K562 (cell line): ENCODE results near the gene CTSD. TPM values are rescaled to one million over a fixed set of nuclear protein-coding genes. Genes with fewer than 3 reads are reported as not detected.
A peak's percentile ranks its signal among the peaks of the same experiment; 100 is the strongest.

Experiments used
- ATAC-seq: fragments of 200-7000 bp; cut with Tn5 transposase; 3 replicates; pipeline ENCODE4 v1.9.1; 2020; ENCODE audit warnings: moderate library complexity
- BruUV-seq: library from RNA; stranded (reverse); fragments of 400-500 nt; replicated peaks from 2 replicates; lab custom pipeline; 2021; lab: Mats Ljungman, UMichigan
- CTCF ChIA-PET: fragments of 300-600 bp; formaldehyde crosslinking; extraction: SDS; loops from one replicate; lab custom pipeline; 2021; ENCODE audit warnings: low intra/inter-chr PET ratio; lab: Yijun Ruan, JAX
- POLR2A ChIA-PET: fragments of 300-600, 350-650 bp; sonication (Branson Sonifier 250); formaldehyde crosslinking; extraction: SDS; loops from one replicate; lab custom pipeline; 2021; ENCODE audit warnings: antibody characterized with exemption, inconsistent platforms; lab: Yijun Ruan, JAX
- DNase-seq, 4 experiments: peaks; one replicate each; pipeline versions ENCODE4 v3.0.0 to v3.0.0-alpha.2; 2011 to 2018; ENCODE audit warnings: low spot score in 3 of 4, mixed read lengths in 3 of 4; ENCODE audit errors: extremely low read depth in 1 of 4
- FAIRE-seq: peaks from 2 replicates; lab custom pipeline; 2011; peaks lifted over from hg19 to GRCh38; lab: Jason Lieb, UNC
- H2AFZ ChIP-seq: 2 replicates; pipeline ENCODE4 v1.6.0; 2011; ENCODE audit warnings: low read depth, low read length, control low read depth, inconsistent platforms
- H3K27ac ChIP-seq: fragments of 200-600 bp; 3 replicates; pipeline ENCODE4 v1.8.0; 2011; ENCODE audit warnings: low read depth, mild to moderate bottlenecking, control low read depth, inconsistent platforms, low read length, moderate library complexity, mixed read lengths; ENCODE audit errors: extremely low read depth
- H3K27me3 ChIP-seq, 2 experiments: fragments of 300-600 bp in 1 of 2; 2 replicates in 1 of 2; 3 replicates in 1 of 2; pipeline versions ENCODE4 v1.6.0 to v1.8.0; 2011; ENCODE audit warnings: inconsistent platforms in 2 of 2, low read length in 2 of 2, mild to moderate bottlenecking in 1 of 2, mixed read lengths in 1 of 2, moderate library complexity in 1 of 2; ENCODE audit not compliant: control insufficient read depth in 2 of 2, insufficient read depth in 2 of 2
- H3K36me3 ChIP-seq: fragments of 300-600 bp; 3 replicates; pipeline ENCODE4 v1.8.0; 2011; ENCODE audit warnings: mild to moderate bottlenecking, low read length, inconsistent platforms; ENCODE audit not compliant: control insufficient read depth, insufficient read depth
- H3K4me1 ChIP-seq, 2 experiments: fragments of 200-600 bp in 1 of 2; replicated peaks in 1 of 2; 2 replicates in 1 of 2; 3 replicates in 1 of 2; pipeline versions ENCODE4 v1.5.1 to v1.8.0; 2011; ENCODE audit warnings: inconsistent platforms in 2 of 2, low read length in 2 of 2, mild to moderate bottlenecking in 1 of 2, mixed read lengths in 1 of 2, moderate library complexity in 1 of 2; ENCODE audit not compliant: control insufficient read depth in 2 of 2, insufficient read depth in 2 of 2
- H3K4me2 ChIP-seq: 2 replicates; pipeline ENCODE4 v1.6.1; 2011; ENCODE audit warnings: low read length, control low read depth, inconsistent platforms, mixed read lengths; ENCODE audit not compliant: insufficient read depth
- H3K4me3 ChIP-seq: fragments of 200-600 bp; sonication (generic), shearing (Covaris generic); 2 replicates; pipeline ENCODE4 v1.5.1; 2016; ENCODE audit warnings: control low read depth, inconsistent platforms
- H3K79me2 ChIP-seq: fragments of 200-600 bp; 3 replicates; pipeline ENCODE4 v1.8.0; 2011; ENCODE audit warnings: low read length, inconsistent platforms; ENCODE audit not compliant: control insufficient read depth, insufficient read depth
- H3K9ac ChIP-seq, 2 experiments: 2 replicates each; pipeline versions ENCODE4 v1.6.0 to v1.6.1; 2011; ENCODE audit warnings: low read depth in 2 of 2, low read length in 2 of 2, control low read depth in 1 of 2, inconsistent platforms in 1 of 2, mild to moderate bottlenecking in 1 of 2, mixed read lengths in 1 of 2; ENCODE audit not compliant: insufficient read depth in 1 of 2
- H3K9me1 ChIP-seq: one replicate; pipeline ENCODE4 v1.6.0; 2011; ENCODE audit warnings: inconsistent platforms, mild to moderate bottlenecking, low read length, moderate library complexity; ENCODE audit not compliant: control insufficient read depth, insufficient read depth
- H3K9me3 ChIP-seq: replicated peaks from 2 replicates; pipeline ENCODE4 v1.5.1; 2011; ENCODE audit warnings: low read depth, low read length, inconsistent platforms; ENCODE audit not compliant: control insufficient read depth, insufficient read depth
- H4K20me1 ChIP-seq: replicated peaks from 2 replicates; pipeline ENCODE4 v1.6.1; 2011; ENCODE audit warnings: low read length, inconsistent platforms, mixed read lengths; ENCODE audit not compliant: control insufficient read depth, insufficient read depth
- COPS2 ChIP-seq: fragments of 450-650 bp; conservative IDR thresholded peaks from 2 replicates; pipeline ENCODE4 v1.6.1; 2016; ENCODE audit warnings: mild to moderate bottlenecking, moderate library complexity
- LARP7 ChIP-seq: fragments of 450-650 bp; IDR thresholded peaks from 2 replicates; pipeline ENCODE4 v1.6.1; 2016
- PCBP2 ChIP-seq: fragments of 200-400 bp; formaldehyde crosslinking; IDR thresholded peaks from 2 replicates; pipeline ENCODE4 v1.6.1; 2018; ENCODE audit warnings: low read length, low read depth, mild to moderate bottlenecking, moderate library complexity; ENCODE audit not compliant: poor library complexity, severe bottlenecking
- POLR2G ChIP-seq: fragments of 200-400 bp; formaldehyde crosslinking; IDR thresholded peaks from 2 replicates; pipeline ENCODE4 v1.6.1; 2017; ENCODE audit warnings: low read depth, mild to moderate bottlenecking, antibody characterized with exemption, low read length, moderate library complexity
- WGBS: fragments of 100-300 bp; shearing (Covaris generic); methylation state at CpG from one replicate; pipeline ENCODE4 v1.1.6; 2016; ENCODE audit warnings: low coverage, mixed read lengths; ENCODE audit not compliant: insufficient coverage; ENCODE audit errors: missing lambda C conversion rate; 5-methylcytosine and 5-hydroxymethylcytosine counted together
- in situ Hi-C: fragments of 300-500 bp; cut with MboI; formaldehyde crosslinking; loops from 4 replicates; pipeline ENCODE4 v1.15.0; 2018; ENCODE audit warnings: inconsistent platforms, mixed read lengths
- intact Hi-C: fragments of 100-400 bp; cut with micrococcal nuclease; formaldehyde crosslinking; loops from 2 replicates; pipeline ENCODE4 v1.14.2; 2022
- polyA plus RNA-seq, 8 experiments: library from polyadenylated mRNA; depleted of rRNA in 4 of 8; stranded (reverse) in 5 of 8; unstranded in 3 of 8; fragments of >200 nt; fragmentation: Nextera tagmentation in 2 of 8; fragmentation: Illumina TruSeq in 1 of 8; extraction: Ambion mirVana in 2 of 8; extraction: Trizol in 1 of 8; gene quantifications; 2 replicates each; pipeline versions ENCODE4 v1.2.1 to v1.2.3, GENCODE V29; 2011 to 2014; ENCODE audit warnings: inconsistent platforms in 1 of 8, missing spikeins in 1 of 8
- total RNA-seq, 7 experiments: library from RNA; depleted of rRNA in 6 of 7; stranded (reverse); fragments of >200 nt in 6 of 7; fragmentation: Illumina TruSeq in 2 of 7; extraction: Trizol in 2 of 7; gene quantifications; 2 replicates each; pipeline versions ENCODE4 v1.2.1 to v1.2.3, GENCODE V29; 2011 to 2021; ENCODE audit warnings: low replicate concordance in 1 of 7

Gene CTSD
- total and polyA plus RNA-seq, 9 of the 15 experiments (the other 6 are each of a cell fraction or from before 2014, with no cell fraction given), result 1.0 to 112 (median 40.9) TPM

DNA sequence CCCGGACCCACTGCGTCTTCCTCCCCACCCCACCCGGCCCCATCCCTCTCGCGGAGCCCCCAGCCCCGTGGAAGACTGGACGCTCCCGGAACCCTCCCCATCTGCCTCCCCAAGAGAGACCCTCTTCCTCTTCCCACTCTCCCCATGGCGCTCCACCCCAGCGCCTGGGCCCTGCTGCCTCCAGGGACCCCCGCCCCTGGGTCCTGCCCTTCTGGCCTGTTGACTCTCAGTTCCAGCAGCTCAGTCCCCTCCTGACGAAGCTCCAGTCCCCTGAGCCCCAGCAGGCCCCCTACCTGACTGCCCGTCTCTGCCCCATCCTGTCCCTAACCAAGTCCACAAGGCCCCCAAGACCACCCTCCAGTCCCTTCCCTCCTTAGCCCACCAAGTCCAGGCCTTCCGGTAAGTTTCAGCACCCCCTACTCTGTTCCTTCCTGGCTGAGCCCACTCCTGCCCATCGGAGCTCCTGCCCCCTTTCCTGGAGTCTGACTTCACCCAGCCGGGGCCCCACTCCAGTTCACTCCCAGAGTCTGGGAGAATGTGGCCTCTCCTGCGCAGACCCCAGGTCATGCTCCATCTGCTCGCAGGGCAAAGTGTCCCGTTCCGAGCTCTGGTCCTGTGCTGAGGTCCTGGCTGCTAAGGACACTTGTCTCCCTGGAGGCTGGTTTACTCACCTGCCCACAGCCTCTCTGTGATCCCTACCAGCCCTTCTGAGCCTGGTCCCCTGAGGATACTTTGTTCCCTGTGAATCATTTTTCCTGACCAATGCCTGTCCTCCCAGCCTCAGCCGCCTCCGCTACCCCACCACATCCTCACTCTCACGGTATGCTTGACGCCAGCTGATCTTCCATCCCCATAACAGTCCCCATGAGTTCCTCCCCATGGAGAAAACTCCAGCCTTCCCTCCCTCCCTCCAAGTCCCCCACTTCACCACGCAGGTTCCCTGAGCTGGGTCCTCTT, 14.1 kb downstream of the CTSD start:
- peak in 1 of 4 experiments; percentile 13 for DNase-seq
- H3K9me1 ChIP-seq, result no peaks in the 10 kb centered on the region
- no peaks in the 10 kb centered on the region for H3K27me3 ChIP-seq
- H3K4me1 ChIP-seq, result peaks cover 0 to 33% of the 10 kb centered on the region in 2 experiments; a peak in 2 of 5 replicates
- peaks cover 8% of the 10 kb centered on the region for H3K9me3 ChIP-seq
- no peak overlapping the region for H3K4me3 ChIP-seq
- in situ Hi-C loops, result no loop called here
- no peak overlapping the region for H3K4me2 ChIP-seq
- intact Hi-C loops, result no loop called here
- H2AFZ ChIP-seq, result no peak overlapping the region
- peaks cover 3% of the 10 kb centered on the region; the same call in 1 of the 3 replicates for H3K36me3 ChIP-seq
- no peak for FAIRE-seq
- no peaks in the 10 kb centered on the region for H3K79me2 ChIP-seq
- no peak for ATAC-seq
- ChIA-PET POLR2A (interaction anchor here (0.9 kb wide), 1 partner anchor 20 kb away, joined by 3 read pairs; no protein-coding TSS in a partner anchor), CTCF (no interaction called here)
- TF ChIP-seq COPS2 (no peak), POLR2G (peak; percentile 3; the same call in 1 of the 2 replicates), LARP7 (no peak), PCBP2 (no peak)
- H3K27ac ChIP-seq, result no peak overlapping the region
- no peak overlapping the region for H3K9ac ChIP-seq
- BruUV-seq, result no TSS peak
- H4K20me1 ChIP-seq, result no peaks in the 10 kb centered on the region
- WGBS, result 21% methylated on average over 17 of the region's 25 CpGs
